GM21576 (cell line): ENCODE data around the gene PNMA6A.
"Not testable (repeated sequence)": the region's sequence is repeated elsewhere in the genome, so short reads cannot be mapped to it uniquely, and the experiment has no call there.

ENCODE experiments used
- ATAC-seq: cut with Tn5 transposase; IDR thresholded peaks from one replicate; pipeline ENCODE4 v1.9.1; 2021; ENCODE audit warnings: mild to moderate bottlenecking, moderate library complexity; ENCODE audit not compliant: unreplicated experiment

PNMA6A gene

GRCh38 chrX:153071909-153072583 is at the start of gene PNMA6A:
PNMA6A (plus strand) TSS chrX:153072454; CDS start chrX:153073063, 609 bp downstream.
- ATAC-seq: not testable (repeated sequence)

- peak; percentile 90 for ATAC-seq
These were observed 45.8 kb upstream of the PNMA6A start for GRCh38 chrX:153026501-153026900.

- not testable (repeated sequence) for ATAC-seq
These were observed 43.8 kb upstream of the PNMA6A start for GRCh38 chrX:153028487-153028886.

GRCh38 chrX:153029162-153029561 is 43.1 kb upstream of the PNMA6A start:
- no peak for ATAC-seq

GRCh38 chrX:153029875-153030274 is 42.4 kb upstream of the PNMA6A start:
- ATAC-seq: no peak

- ATAC-seq: no peak
These were observed 41.5 kb upstream of the PNMA6A start for GRCh38 chrX:153030801-153031200.

- peak; percentile 67 for ATAC-seq
These were observed 39.7 kb upstream of the PNMA6A start for GRCh38 chrX:153032397-153033118.

- ATAC-seq: no peak
These were observed 23.2 kb upstream of the PNMA6A start for GRCh38 chrX:153049093-153049492.

- no peak for ATAC-seq
These were observed 19.7 kb upstream of the PNMA6A start for GRCh38 chrX:153052534-153052933.

- no peak for ATAC-seq
These were observed 16.1 kb upstream of the PNMA6A start, which contains the start of gene PNMA3 for GRCh38 chrX:153055871-153056749. PNMA3 (plus strand) TSS chrX:153056470; CDS start chrX:153057056, 586 bp downstream.

GRCh38 chrX:153057281-153057680 is 15.0 kb upstream of the PNMA6A start:
- ATAC-seq: no peak

- no peak for ATAC-seq
These were observed 12.8 kb upstream of the PNMA6A start for GRCh38 chrX:153059191-153060094.

- ATAC-seq: no peak
These were observed 12.2 kb upstream of the PNMA6A start for GRCh38 chrX:153060095-153060445.

GRCh38 chrX:153061732-153062131 is 10.5 kb upstream of the PNMA6A start:
- no peak for ATAC-seq

- ATAC-seq: no peak
These were observed 8.9 kb upstream of the PNMA6A start for GRCh38 chrX:153063315-153063714.

GRCh38 chrX:153064061-153064460 is 8.2 kb upstream of the PNMA6A start:
- ATAC-seq: no peak

- no peak for ATAC-seq
These were observed 6.9 kb upstream of the PNMA6A start for GRCh38 chrX:153065389-153065788.

- ATAC-seq: not testable (repeated sequence)
These were observed 5.9 kb upstream of the PNMA6A start for GRCh38 chrX:153066402-153066801.

- not testable (repeated sequence) for ATAC-seq
These were observed 1.1 kb downstream of the PNMA6A start for GRCh38 chrX:153073331-153073730.

- no peak for ATAC-seq
These were observed 2.1 kb downstream of the PNMA6A start for GRCh38 chrX:153074262-153074899.
